GM21526 (cell line): Measurements from ENCODE around the gene GATB.

Experiments used
- ATAC-seq: cut with Tn5 transposase; IDR thresholded peaks from one replicate; pipeline ENCODE4 v1.9.1; 2021; ENCODE audit warnings: moderate library complexity; ENCODE audit not compliant: unreplicated experiment, low FRiP score

GATB gene

DNA sequence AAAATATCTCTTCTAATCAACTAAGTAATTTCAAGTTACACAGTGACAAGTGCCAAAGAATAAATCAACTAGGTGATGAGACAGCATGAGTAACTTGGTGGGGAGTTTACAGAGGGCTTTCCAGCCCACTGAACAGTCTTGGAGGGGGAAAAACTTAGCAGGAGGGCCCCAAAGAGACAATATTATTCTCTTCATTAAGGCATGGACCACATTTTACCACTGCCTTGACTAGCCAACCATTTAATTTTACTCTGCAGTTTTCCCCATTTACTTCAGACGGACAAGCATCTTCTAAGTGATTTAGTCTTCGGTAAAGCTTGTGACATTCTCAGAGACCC, 25.3 kb upstream of the GATB start:
- no peak for ATAC-seq

DNA sequence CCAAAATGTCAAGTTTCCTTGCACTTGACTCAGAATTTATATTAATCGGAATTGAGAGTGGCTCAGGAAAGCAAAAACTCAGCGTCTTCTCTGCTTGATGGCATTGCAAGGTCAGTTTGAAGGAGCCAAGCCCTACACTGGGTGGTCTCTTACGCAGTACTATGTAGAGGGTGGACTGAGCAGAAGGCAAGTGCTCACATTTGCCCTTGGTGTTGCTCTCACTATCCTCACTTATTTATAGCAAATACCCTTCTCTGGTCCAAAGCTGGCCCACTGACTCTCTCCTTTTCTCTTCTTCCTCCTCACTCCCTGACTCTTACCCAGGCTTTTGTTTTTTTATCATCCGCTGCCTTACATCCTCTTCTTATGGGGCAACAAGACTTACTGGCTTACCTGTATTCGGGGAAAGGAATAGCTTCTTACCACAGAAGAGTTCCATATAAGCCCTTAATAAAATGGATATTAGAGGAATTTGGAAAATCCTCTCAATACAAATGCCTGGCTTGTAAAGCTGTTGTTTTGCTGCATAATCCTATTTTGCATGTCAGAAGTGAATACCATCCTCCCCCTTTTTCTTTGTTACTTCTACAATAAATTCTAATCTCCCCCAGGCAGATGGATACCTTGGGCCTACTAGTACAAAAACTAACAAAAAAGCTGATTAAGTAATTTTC, 24.8 kb upstream of the GATB start:
- no peak for ATAC-seq

DNA sequence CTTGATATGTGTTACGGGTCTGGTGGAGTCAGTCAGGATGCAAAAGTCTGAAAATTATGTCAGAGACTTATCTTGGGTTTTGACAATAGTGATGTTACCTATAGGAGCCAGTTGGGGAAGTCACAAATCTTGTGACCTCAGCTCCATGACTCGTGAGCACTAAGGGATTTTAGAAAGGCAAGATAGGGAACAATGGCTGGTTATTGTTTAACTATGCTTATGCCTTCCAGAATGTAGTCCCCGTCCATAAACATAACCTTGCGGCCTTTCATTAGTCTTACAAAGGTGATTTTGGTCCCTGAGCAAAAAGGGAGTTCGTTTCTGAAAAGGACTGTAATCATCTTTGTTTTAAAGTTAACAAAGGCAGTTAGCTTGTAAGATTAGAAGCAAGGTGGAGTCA, 23.9 kb upstream of the GATB start:
- no peak for ATAC-seq

DNA sequence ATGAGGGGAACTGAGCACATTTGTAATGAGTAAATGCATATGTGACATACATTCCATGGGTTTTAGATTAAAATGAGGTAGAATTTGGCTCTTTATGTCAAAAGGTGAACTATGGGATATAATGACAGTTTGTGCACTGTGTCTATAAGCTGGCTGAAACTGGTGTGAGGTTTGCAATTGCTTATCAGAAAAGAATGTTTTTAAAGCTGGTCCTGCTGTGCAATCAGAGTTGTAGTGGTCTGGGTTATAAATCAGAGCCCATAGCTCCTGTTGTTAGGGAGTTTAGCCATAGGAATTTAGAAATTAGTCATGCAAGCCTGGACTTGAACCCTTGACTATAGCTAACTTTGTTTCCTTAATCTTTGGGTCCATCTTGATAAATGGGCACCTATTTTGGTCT, 23.1 kb upstream of the GATB start:
- ATAC-seq = no peak

DNA sequence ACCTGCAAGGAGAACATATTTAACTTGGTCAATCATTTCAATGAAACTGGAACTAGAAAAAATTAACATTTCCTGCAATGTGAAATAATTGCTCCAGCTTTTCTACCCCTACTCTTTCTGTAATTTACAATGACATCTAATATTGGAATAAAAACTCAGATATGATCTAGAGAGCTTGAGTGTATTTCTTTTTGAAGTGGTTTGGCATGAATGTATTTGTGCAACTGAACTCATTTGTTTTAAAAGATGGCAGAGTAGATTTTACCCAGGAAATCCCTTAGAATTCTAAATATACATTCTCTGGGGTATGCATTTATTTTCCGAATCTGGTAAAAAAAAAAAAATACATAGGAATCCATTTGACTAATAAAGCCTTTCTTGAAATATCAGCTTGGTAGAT, 21.5 kb upstream of the GATB start:
- no peak for ATAC-seq

DNA sequence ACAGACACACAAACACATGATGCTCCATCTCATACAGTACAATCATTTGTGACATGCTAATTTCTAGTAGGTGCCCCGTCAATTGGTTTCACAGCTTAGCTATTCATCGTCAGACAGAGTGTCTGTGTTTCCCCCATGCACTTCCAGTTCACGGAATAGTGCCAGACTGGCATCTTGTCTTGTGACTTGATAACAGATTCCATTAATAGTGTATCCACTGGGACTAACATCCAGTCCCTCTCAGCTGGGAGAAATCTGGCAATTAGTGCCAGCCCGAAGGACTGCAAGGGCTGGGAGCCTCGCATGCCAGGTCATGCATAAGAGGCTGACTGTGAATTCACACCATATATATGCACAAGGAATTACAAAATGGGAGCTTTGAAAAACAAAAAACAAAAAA, 20.2 kb upstream of the GATB start:
- ATAC-seq = no peak

DNA sequence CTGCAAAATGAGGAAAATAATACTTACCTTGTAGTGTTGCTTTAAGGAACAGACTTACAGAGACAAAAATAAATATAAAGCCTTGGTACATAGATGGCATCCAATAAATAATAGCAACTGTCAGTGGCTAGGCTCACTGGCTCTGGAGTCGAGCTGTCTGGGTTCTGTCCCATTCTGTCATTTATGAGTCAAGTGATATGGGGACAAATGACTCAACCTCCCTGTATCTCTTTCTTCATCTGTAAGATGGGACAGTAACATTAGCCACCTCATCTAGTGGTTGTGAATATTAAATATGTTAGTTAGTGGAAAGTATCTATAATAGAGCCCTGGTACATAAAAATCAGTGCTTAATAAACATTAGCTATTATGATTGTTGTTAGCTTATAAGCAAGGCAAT, 16.7 kb upstream of the GATB start:
- ATAC-seq = no peak

DNA sequence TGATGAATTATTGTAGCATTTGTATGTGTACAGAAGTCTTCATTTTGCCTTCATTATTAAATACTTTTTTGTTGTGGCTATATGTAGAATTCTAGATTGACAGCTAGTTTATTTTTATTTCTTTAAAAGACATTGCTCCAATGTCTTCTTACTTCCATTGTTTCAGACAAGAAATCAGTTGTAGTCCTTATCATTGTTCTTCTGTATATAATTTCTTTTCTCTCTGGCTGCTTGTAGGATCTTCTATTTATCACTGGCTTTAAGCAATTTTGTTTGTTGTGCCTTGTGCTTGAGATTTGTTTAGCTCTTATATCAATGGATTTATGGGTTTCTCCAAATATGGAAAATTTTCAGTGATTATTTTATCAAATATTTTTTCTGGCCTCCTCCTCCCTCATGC, 13.5 kb upstream of the GATB start:
- ATAC-seq = no peak

DNA sequence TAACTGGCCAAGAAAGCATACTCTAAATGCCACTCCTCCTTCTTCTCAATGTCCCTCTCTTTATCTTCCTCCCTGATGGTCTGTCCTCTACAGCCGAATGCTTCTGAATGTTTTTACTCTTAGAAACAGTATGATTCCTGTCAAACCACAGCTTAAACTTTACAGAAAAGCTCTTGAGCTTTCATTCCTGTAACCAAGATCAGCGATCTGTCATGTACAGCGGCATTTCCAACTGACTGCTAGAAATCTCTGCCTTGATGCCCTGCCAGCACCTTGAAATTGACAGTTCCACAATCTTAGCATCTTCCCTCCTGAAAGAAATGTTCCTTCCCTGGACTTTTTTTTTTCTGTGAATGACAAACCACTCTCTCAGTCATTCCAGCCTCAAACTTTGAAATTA, 11.5 kb upstream of the GATB start:
- ATAC-seq = no peak

DNA sequence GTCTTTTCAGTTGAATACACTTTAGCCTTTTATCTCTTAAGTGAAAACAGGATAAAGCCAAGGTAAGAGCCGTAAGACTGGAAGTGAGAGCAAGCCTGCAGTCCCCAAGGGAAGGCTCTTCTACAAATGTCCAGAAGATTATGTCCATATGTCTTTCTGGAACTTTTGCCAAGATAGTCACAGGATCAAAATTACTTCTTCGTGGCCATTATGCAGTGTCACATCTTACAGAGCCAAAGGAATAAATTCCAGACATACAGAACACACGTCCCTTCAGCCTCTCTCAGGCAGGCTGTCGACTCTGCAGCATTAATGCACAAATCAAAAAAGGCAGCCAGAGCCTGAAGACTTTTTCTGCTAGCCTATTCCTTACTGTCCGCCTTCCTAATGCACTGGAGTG, 10.9 kb upstream of the GATB start:
- no peak for ATAC-seq

DNA sequence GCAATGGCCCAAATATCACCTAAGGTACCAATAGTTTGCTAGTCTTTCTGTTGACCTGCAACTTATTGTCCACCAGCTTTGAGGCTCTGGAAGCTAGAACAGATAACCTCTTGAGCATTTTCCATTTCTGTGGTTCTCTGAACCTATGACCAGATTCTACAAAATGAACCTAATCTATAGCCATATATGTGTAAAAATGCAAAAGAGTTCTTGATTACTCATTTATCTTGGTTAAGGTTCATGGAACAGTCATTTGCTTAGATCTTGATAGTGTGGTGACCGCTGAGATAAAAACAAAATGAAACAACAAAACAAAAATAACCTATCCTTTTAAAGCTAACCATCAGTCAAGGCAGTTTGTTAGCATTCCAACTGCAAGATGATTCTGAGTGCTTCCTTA, 9.3 kb upstream of the GATB start:
- ATAC-seq = no peak

DNA sequence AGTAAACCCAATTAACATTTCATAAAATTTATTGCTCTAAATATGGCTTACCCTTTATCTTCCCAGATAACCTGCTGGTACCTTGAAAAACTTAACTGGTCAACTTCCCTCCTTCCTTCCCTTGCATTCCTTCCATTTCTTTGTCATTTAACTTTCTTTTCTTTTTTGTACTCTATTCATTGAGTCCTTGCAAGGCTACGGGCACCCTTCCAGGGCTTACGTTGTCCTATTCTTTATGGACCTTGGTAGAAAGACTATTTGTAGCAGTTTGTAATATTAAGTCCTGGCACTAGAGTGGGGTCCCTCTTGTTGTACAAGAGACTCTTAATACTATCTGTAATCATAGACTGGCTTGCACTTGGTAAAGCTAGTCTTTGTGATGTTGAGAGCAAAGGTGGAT, 8.0 kb upstream of the GATB start:
- no peak for ATAC-seq

DNA sequence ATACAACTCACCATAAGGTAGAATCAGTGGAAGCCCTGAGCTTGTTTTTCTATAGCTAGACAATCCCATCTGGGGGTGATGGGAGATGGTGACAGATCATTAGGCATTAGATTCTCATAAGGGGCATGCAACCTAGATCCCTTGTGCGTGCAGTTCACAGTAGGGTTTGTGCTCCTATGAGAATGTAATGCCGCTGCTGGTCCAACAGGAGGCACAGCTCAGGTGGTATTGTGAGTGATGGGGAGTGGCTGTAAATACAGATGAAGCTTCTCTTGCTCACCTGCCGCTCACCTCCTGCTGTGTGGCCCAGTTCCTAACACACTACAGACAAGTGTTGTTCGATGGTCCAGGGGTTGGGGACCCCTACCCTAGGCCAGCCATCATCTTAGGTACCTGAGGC, 5.9 kb upstream of the GATB start:
- ATAC-seq = no peak

DNA sequence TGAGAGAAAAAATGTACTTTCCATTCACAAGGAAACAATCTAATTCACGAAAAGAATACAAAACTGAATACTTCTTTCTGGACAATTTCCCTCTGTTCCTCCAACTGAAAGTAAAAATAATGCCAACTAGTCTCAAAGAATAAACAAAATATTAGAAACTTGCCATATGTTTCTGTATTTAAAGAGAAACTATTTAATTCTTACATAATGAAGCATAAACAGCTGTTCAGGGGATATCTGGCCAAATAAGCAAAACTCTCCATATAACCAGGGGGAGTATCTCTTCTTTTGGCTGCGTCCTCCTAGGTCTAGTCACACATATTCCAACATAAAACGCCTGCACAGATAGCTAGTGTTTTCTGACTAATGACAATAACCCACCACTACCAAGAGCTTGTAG, 805 bp downstream of the GATB start:
- no peak for ATAC-seq

DNA sequence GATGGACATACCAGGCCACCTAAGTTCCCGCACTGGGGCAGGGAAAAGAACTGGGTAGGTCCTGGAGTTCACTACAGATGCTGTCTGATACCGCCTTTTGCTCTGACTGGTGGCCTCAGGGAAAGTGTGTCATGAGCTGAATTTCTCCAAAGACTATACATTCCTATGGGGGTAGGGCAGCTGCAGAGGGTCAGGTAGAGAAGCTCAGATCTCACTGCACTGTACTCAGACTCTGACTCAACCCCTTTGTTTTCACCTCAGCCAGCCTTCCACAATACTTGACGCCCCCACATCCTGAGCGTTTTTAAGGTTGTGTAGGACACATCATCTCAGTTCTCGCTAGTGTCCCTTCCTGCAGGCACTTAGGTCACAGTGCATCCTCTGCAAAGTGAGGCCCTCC, 7.8 kb downstream of the GATB start:
- no peak for ATAC-seq

DNA sequence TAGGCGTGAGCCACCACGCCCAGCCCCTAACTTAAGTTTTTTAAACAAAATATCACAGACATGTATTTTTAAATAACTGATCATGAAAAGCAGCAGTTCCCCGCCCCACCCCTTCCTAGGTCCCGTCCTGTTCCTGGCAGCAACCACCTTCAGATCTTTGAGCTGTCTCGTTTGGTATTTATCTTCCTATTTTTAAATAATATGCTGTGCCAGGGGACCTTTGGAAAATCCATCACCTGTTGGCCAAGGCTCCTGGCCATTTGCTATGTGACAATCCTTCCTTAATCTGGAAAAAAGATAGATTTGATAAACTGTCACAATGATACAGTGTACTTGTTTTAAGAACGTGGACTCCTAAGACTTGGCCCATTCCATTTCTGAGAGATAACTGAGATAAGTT, 10.7 kb downstream of the GATB start:
- no peak for ATAC-seq

DNA sequence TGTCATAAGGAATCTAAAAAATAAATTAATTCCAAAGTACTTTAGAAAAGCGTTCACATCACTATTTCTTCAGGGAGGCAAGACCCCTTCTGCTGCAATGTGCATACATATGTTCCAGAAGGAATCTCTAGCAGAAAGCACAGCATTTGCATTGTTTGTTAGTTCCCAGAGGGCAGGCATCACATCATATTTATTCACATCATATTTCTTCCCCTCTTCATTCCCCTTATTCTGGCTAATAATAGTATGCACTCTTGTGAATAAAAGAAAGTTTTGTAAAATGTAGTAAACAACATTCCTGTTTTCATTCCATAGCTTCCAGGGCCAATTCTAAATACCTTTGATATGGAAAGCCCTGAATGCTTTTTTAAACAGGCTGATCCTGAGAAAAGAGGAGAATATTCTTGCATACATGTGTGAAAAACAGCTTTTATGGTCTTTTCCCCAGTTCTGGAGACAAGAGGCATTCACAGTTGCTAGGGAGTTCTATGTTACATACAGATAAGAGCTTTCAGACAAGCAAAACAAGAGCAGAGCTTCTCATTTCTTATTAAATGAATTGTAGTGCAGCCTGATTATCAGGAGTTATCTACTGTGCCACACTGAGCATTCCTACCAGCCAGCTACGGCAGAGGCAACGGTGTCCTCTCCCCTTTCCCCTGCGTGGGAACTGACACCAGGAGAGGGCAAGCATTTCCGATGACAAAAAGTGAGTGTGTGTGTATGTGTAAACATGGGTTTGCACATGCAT, 15.2 kb downstream of the GATB start:
- ATAC-seq = no peak

DNA sequence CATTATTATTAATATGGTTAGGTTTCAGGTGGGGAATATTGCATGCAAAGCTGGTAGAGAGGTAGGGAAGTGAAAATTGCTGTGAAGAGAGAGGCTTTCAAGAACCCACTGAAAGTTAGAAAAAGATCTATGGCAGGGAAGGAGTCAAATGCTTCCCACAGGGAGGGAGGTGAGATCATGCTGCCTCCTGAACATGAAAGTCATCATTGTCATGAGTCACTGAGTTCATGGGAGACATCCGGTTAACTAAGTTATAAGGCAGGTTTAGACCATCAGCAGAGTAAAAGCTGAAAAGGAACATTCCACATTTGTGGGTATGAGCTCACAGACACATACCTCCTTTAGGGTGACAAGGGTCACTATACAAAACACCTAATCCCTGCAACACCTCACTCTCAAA, 16.2 kb downstream of the GATB start:
- ATAC-seq = peak; percentile 51

DNA sequence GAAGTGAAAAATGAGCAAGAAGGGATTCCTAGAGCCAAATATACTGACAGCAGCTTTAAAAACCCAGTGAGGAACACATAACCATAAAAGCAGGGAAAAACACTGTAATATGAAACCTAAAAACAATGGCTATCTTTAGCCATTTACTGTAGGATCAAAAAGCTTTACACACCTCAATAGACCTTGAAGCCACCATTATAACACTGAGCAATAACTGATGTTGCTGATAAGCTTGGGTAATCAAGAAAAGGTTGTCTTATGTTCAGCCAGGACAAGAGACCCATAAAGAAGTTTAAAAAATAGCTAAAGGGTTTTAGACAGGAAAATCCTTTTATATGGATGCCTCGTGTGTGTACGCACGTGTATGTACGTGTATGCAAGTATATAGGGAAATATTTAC, 16.9 kb downstream of the GATB start:
- ATAC-seq = no peak

DNA sequence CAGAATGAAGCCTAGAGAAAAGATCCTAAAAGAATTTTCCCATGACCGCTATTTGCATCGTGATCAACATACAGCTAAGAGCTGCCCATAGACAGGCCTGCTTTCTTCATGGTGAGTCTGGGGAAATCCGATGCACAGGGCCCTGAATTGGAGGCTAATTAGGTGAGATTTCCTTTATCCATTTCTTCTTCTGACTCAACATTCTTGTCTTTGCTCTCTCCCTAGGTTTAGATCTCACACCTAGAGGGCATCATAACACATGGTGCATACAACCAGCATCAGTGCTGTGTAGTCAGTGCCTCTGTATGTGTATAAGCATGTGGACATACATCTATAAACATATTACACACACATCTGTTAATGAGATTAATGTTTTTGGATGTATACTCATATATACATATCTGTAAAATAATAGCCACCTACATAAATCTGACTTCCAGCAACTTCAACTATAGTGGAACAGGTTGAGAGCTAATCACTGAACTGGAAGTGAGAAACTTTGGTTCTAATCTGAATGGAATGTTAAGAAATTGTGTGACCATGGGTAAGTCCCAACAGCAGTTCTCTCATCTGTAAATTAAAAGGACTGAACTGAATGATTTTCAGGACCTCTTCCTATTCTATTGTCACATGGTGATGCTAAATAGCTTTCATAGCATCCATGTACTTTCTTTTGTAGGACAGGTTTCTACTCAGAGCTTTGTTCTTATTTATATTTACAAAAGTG, 17.5 kb downstream of the GATB start:
- ATAC-seq = no peak

DNA sequence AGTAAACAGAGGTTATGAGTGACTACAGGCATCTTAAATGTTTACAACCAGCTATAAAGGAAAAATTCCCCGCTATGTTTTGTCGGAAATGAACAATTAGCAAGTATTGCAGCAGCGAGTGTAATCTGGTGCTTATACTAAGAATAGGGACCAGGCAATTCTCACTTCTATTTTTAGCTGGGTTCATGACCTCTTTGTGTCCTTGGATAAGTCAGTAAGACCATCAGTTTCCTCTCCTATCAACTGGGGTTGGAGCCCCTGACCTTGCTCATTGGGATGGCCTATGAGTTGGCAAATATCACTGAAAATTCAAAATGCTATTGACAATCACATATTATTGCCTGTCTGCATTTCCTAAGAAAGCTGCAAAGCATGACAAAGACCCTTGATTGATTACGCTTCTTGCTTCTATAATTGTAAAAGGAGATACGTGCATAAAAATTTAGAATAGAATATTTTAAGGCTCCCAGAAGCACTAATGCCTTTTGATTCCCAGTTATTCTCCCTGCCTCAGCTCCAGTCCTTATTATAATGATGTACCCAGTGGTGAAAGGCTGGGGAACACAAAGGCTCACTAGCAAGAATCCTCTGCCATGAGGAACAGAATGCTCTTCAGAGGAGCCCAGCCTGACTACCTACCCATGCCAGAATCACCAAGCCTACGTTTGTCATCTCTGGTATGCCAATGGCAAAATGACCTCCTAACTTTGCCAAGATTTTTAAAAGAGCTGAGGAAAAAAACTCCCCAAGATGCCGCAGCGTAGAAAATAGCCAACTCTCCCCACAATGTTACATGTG, 21.9 kb downstream of the GATB start:
- no peak for ATAC-seq
